ENCODE data around the gene COL26A1. TPM values are rescaled to one million over a fixed set of nuclear protein-coding genes. Genes with fewer than 3 reads are reported as not detected.

Gene COL26A1
- total RNA-seq, 4 donors from 2014 or later = not detected

DNA sequence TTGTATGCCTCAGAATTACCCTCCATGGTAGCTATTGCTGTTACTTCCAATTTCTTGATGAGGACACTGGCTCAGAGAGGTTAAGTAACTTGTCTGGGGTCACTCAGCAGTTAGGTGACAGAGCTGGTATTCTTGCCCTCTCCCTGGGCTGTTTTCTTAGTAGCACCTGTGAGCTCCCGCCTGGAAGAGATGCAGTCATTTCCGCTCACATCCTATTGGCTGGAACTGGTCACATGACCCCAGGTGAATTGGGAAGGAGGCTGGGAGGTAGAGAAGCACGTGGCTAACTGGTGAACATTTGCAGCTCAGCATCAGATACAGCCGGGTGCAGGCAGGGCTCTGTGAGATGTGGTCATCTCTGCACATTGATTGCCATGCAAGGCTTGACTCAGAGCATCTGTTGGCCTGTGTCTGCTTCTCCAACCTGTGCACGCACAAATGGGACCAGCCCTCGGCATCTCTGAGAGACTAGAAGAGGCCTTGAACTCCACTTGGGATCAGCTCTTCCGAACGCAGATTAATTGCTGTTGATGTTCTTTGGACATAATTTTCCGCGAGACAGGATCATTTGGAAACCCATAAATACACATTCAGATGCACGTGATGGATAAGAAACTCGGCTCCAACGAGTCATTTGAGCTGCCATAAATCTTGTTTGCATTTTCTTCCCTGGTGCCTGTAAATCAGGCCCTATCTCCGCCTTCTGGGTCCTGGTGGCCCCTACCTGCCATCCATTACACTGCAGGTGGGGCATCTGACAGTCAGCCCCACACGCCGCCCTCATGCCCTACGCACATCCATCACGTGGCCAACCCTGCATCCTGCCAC is 223.6 kb downstream of the COL26A1 start:
- no peaks in the 10 kb centered on the region for H3K4me1 ChIP-seq
- no peaks in the 10 kb centered on the region for H3K9me3 ChIP-seq
- in situ Hi-C loops (cut with MboI; ENCODE audit: low sequenced_read_pairs in 4 of 4) = no loop called here
- DNase-seq (no peak), ATAC-seq (no peak)
- no peaks in the 10 kb centered on the region for H3K27me3 ChIP-seq
- no peak for TF ChIP-seq POLR2A (IDR thresholded peaks at IDR 0.05)
- TF ChIP-seq, protein P1, sequence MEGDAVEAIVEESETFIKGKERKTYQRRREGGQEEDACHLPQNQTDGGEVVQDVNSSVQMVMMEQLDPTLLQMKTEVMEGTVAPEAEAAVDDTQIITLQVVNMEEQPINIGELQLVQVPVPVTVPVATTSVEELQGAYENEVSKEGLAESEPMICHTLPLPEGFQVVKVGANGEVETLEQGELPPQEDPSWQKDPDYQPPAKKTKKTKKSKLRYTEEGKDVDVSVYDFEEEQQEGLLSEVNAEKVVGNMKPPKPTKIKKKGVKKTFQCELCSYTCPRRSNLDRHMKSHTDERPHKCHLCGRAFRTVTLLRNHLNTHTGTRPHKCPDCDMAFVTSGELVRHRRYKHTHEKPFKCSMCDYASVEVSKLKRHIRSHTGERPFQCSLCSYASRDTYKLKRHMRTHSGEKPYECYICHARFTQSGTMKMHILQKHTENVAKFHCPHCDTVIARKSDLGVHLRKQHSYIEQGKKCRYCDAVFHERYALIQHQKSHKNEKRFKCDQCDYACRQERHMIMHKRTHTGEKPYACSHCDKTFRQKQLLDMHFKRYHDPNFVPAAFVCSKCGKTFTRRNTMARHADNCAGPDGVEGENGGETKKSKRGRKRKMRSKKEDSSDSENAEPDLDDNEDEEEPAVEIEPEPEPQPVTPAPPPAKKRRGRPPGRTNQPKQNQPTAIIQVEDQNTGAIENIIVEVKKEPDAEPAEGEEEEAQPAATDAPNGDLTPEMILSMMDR (IDR thresholded peaks at IDR 0.05 in 4 of 5, conservative IDR thresholded peaks at IDR 0.05 in 1 of 5) = no peak
- no peak overlapping the region for H3K4me3 ChIP-seq
- H3K27ac ChIP-seq = no peak overlapping the region
- H3K36me3 ChIP-seq = no peaks in the 10 kb centered on the region
- intact Hi-C loops (cut with DNase I; ENCODE audit: low total_unique reads) = no loop called here

DNA sequence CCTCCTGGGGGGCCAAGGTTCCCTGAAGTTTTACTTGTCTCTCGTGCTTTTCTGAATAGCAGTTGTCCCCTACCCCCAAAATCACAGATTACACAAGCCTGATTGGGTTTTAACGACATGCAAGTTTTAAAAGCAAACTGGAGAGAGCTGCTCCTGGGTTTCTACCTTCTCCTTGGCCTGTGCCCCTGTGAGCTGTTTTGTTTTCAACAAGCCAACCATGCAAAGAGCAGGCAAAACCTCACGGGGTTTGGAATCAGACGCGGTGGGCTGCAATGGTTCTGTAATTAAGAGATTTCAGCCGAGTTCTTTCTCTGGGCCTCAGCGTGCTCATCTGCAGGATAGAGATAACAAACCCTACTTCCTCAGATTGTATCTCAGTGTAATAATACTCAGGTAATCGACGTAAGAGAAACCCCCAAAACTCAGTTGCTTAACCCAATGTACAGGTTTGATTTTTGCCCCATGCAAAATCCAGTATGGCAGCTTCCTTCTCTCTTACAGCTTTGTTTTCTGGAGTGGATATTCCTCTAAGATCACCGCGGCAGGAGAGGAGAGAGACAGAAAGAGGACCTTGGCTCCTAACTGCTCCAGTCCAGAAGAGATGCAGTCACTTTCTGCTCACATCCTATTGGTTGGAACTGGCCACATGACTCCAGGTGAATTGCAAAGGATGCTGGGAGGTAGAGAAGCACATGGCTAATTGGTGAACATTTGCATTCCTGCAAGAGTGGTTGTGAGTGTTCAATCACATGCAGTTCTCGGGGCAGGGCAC is 224.4 kb downstream of the COL26A1 start:
- TF ChIP-seq POLR2A (IDR thresholded peaks at IDR 0.05) = no peak
- TF ChIP-seq, protein P1 (IDR thresholded peaks at IDR 0.05 in 4 of 5, conservative IDR thresholded peaks at IDR 0.05 in 1 of 5) = no peak

DNA sequence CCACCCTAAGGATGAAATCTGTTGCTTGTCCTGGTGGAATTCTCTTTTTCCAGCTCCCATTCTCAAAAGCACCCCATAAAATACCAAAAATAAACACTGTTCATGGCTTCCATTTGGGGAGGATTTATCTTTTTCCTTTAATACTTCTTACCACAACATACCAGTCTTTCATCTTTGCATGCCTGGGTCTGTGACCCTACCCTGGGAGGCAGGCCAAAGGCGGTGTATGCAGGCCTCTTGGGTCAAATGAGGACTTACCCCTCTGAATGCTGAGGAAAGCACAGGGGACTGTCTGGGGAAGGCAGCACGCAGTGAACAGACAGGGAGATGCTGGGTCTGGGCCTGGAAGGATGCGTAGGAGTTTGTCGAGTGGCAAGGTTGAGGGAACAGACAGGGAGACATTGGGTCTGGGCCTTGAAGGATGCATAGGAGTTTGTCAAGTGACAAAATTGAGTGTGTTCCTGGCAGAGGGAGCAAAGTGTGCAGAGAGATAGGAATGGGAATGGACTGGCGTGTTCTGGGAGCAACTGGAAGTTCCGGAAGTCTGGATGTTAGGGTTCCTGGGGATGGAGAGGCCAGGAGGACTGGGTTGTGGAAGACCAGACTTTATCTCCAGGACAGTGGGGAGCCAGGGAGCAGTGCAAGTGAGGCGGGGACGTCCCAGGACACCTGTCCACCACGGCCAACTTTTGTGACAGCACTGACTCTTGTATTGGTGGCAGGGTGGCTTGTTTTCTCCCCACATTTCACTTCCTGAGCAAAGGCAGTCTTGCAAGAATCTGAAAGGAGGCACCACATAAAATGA is 225.7 kb downstream of the COL26A1 start:
- in situ Hi-C loops (cut with MboI; ENCODE audit: low sequenced_read_pairs in 4 of 4) = no loop called here
- Histone ChIP-seq H3K4me3 (no peak overlapping the region), H3K36me3 (no peaks in the 10 kb centered on the region), H3K9me3 (no peaks in the 10 kb centered on the region), H3K27ac (no peak overlapping the region), H3K27me3 (no peaks in the 10 kb centered on the region), H3K4me1 (no peaks in the 10 kb centered on the region)
- TF ChIP-seq, protein P1 (IDR thresholded peaks at IDR 0.05 in 4 of 5, conservative IDR thresholded peaks at IDR 0.05 in 1 of 5) = no peak
- TF ChIP-seq POLR2A (IDR thresholded peaks at IDR 0.05) = no peak
- no peak for ATAC-seq
- intact Hi-C loops (cut with DNase I; ENCODE audit: low total_unique reads) = no loop called here
- no peak for DNase-seq

More for the DNA sequence above, 224.4 kb downstream of the COL26A1 start:
- Histone ChIP-seq H3K27me3 (no peaks in the 10 kb centered on the region), H3K9me3 (no peaks in the 10 kb centered on the region), H3K36me3 (no peaks in the 10 kb centered on the region), H3K27ac (no peak overlapping the region), H3K4me3 (no peak overlapping the region), H3K4me1 (no peaks in the 10 kb centered on the region)
- DNase-seq (no peak), ATAC-seq (no peak)
- in situ Hi-C loops (cut with MboI; ENCODE audit: low sequenced_read_pairs in 4 of 4) (no loop called here), intact Hi-C loops (cut with DNase I; ENCODE audit: low total_unique reads) (no loop called here)

DNA sequence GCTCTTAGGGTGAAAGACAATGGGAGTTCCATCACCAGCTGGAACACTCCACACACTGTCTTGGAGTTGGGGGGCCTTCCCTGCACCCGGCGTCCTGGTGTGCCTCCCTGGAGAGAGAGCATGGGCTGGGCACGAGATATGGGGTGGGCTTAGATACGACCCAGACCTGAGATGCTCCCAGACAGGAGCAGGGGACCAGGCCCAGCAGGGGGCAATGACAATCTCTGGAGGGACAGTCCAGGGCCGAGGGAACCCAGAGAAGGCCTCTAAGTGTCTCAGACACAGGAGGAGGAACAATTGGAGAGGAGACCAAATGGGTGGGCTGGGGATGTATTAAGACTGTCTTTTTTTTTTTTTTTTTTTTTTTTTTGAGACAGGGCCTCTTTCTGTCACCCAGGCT is 226.4 kb downstream of the COL26A1 start:
- H3K27ac ChIP-seq = no peak overlapping the region
- H3K4me1 ChIP-seq = no peaks in the 10 kb centered on the region
- DNase-seq = no peak
- H3K9me3 ChIP-seq = no peaks in the 10 kb centered on the region
- no peak overlapping the region for H3K4me3 ChIP-seq
- H3K36me3 ChIP-seq = no peaks in the 10 kb centered on the region
- no peaks in the 10 kb centered on the region for H3K27me3 ChIP-seq
- no peak for ATAC-seq
- in situ Hi-C loops (cut with MboI; ENCODE audit: low sequenced_read_pairs in 4 of 4) (no loop called here), intact Hi-C loops (cut with DNase I; ENCODE audit: low total_unique reads) (no loop called here)
- TF ChIP-seq POLR2A (IDR thresholded peaks at IDR 0.05) = no peak

Measured in gastrocnemius medialis (tissue), 4 donors.